Testis (tissue), 2 donors: ENCODE measurements around the gene CD63.

Experiments
- CTCF ChIP-seq, 3 experiments: fragments of 450-650 bp in 2 of 3; fragments of 200-600 bp in 1 of 3; sonication (generic) in 1 of 3; IDR thresholded peaks; one replicate each; pipeline ENCODE4 v1.5.1; 2016 to 2019; ENCODE audit warnings: antibody characterized with exemption in 3 of 3, mild to moderate bottlenecking in 2 of 3, moderate library complexity in 1 of 3
- POLR2A ChIP-seq: fragments of 450-650 bp; IDR thresholded peaks from one replicate; pipeline ENCODE4 v1.6.1; 2017; ENCODE audit warnings: antibody characterized with exemption, mild to moderate bottlenecking, moderate library complexity

- TF ChIP-seq CTCF (IDR thresholded peaks at IDR 0.05) (no peak), POLR2A (no peak)
Measured at GRCh38 chr12:55734595-55734994, 5.8 kb upstream of the CD63 start.
